PFSK-1 (cell line): ENCODE measurements around the gene CSDE1.

ENCODE experiments used
- FOXP2 ChIP-seq: optimal IDR thresholded peaks from 2 replicates; pipeline ENCODE3; 2011; ENCODE audit warnings: borderline replicate concordance, control low read depth, inconsistent platforms; ENCODE audit not compliant: insufficient read depth; ENCODE audit errors: extremely low read length, extremely low read depth
- POLR2AphosphoS5 ChIP-seq: IDR thresholded peaks from 2 replicates; pipeline ENCODE4 v1.6.1; 2012; ENCODE audit warnings: low read depth, mild to moderate bottlenecking, control low read depth, low read length, moderate library complexity
- SIN3A ChIP-seq: IDR thresholded peaks from 2 replicates; pipeline ENCODE4 v1.6.1; 2012; ENCODE audit warnings: mild to moderate bottlenecking, low read length, moderate library complexity, borderline replicate concordance; ENCODE audit not compliant: insufficient read depth
- TAF1 ChIP-seq: IDR thresholded peaks from 2 replicates; pipeline ENCODE4 v1.6.1; 2012; ENCODE audit warnings: low read length, control low read depth, borderline replicate concordance; ENCODE audit not compliant: insufficient read depth
- TF ChIP-seq, protein P1 (sequence below), 2 experiments: IDR thresholded peaks; 2 replicates each; pipeline versions ENCODE4 v1.6.1 to v1.8.0; 2011 to 2012; ENCODE audit warnings: low read depth in 2 of 2, low read length in 2 of 2, control low read depth in 1 of 2, inconsistent platforms in 1 of 2, mild to moderate bottlenecking in 1 of 2, moderate library complexity in 1 of 2; ENCODE audit not compliant: insufficient read depth in 1 of 2

CSDE1 gene

GRCh38 chr1:114701931-114702330 lies 55.9 kb downstream of the CSDE1 start:
- TF ChIP-seq, protein P1, sequence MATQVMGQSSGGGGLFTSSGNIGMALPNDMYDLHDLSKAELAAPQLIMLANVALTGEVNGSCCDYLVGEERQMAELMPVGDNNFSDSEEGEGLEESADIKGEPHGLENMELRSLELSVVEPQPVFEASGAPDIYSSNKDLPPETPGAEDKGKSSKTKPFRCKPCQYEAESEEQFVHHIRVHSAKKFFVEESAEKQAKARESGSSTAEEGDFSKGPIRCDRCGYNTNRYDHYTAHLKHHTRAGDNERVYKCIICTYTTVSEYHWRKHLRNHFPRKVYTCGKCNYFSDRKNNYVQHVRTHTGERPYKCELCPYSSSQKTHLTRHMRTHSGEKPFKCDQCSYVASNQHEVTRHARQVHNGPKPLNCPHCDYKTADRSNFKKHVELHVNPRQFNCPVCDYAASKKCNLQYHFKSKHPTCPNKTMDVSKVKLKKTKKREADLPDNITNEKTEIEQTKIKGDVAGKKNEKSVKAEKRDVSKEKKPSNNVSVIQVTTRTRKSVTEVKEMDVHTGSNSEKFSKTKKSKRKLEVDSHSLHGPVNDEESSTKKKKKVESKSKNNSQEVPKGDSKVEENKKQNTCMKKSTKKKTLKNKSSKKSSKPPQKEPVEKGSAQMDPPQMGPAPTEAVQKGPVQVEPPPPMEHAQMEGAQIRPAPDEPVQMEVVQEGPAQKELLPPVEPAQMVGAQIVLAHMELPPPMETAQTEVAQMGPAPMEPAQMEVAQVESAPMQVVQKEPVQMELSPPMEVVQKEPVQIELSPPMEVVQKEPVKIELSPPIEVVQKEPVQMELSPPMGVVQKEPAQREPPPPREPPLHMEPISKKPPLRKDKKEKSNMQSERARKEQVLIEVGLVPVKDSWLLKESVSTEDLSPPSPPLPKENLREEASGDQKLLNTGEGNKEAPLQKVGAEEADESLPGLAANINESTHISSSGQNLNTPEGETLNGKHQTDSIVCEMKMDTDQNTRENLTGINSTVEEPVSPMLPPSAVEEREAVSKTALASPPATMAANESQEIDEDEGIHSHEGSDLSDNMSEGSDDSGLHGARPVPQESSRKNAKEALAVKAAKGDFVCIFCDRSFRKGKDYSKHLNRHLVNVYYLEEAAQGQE (IDR thresholded peaks at IDR 0.05; ENCODE audit: insufficient read depth in 1 of 2, low read depth in 2 of 2, low read length in 2 of 2): no peak
- TF ChIP-seq FOXP2: no peak
- TF ChIP-seq SIN3A: no peak
- no peak for TF ChIP-seq TAF1
- TF ChIP-seq POLR2AphosphoS5: no peak

DNA sequence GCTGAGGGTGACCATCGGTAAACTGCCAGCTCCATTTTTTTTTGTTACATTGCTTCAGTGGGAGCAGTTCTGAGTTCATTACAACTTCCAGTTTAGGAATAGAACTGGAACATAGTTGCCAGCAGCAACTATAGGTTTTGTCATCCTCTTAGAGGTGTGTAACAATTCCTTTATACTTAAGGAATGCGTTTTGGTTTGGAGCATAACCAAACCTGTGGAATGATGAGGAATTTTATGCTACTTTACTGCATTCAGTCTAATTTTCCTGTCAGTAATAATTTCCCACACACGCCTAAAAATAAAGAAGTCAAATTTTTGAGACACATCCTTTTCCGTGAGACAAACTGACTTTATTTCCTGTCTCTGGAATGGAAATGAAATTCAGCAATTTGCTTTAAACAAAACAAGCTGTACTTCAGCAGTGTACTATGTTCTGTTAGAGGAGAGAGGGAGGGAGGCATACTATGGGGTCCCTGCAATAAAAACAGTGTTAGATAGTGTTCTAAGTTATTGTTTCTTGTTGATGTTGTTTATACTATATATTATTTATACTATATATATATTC lies 57.7 kb downstream of the CSDE1 start:
- TF ChIP-seq TAF1 (no peak), SIN3A (no peak), POLR2AphosphoS5 (no peak), FOXP2 (no peak)
- TF ChIP-seq, protein P1 (IDR thresholded peaks at IDR 0.05; ENCODE audit: insufficient read depth in 1 of 2, low read depth in 2 of 2, low read length in 2 of 2): no peak

GRCh38 chr1:114696810-114697209 lies 61.0 kb downstream of the CSDE1 start:
- TF ChIP-seq, protein P1 (IDR thresholded peaks at IDR 0.05; ENCODE audit: insufficient read depth in 1 of 2, low read depth in 2 of 2, low read length in 2 of 2): no peak
- TF ChIP-seq FOXP2: no peak
- TF ChIP-seq POLR2AphosphoS5: no peak
- TF ChIP-seq TAF1: no peak
- no peak for TF ChIP-seq SIN3A

GRCh38 chr1:114695430-114696058 lies 62.2 kb downstream of the CSDE1 start, which contains the start of gene AMPD1:
TSS of gene AMPD1 (minus strand) at chr1:114695546. CDS start at chr1:114695471, 75 bp downstream.
- no peak for TF ChIP-seq SIN3A
- TF ChIP-seq TAF1: no peak
- no peak for TF ChIP-seq FOXP2
- TF ChIP-seq POLR2AphosphoS5: no peak
- TF ChIP-seq, protein P1 (IDR thresholded peaks at IDR 0.05; ENCODE audit: insufficient read depth in 1 of 2, low read depth in 2 of 2, low read length in 2 of 2): no peak
